ENCODE measurements around the gene SERPINB2. TPM values are rescaled to one million over a fixed set of nuclear protein-coding genes. Genes with fewer than 3 reads are reported as not detected.

SERPINB2 gene
- total RNA-seq, 1 experiment from 2014 or later = not detected

DNA sequence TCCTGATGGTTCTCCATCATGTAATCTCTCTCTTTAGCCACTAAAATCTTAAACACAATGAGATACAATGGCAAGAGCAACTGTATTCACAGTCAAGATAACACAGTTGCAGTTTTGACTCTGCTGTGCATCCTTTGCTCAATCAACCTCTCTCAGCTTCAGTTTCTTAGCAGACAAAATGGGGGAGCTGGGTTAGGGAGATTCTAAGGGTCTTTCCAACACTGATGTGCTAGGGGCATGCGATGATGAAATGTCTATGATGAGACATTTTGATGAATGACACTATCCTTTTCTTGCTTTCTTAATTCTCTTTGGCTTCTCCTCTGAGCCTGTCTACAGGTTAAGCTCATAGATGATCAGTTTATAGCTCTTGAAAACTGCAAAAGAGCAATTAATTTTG, 21.4 kb downstream of the SERPINB2 start:
- H3K4me2 ChIP-seq (ENCODE audit: low read length) = no peak overlapping the region
- BruUV-seq (replicated peaks) = no TSS peak
- H3K79me2 ChIP-seq (ENCODE audit: insufficient read depth, low read length) = no peaks in the 10 kb centered on the region
- ChIA-PET POLR2A (no interaction called here), CTCF (interaction anchor here (2.2 kb wide), 1 partner anchor 27 kb away, joined by 5 read pairs; no protein-coding TSS in a partner anchor), RAD21 (ENCODE audit: low non-redundant PET in 1 of 2, low total read pairs in 2 of 2, uncharacterized antibody in 2 of 2, unreplicated experiment in 2 of 2) (no interaction called here)
- no peaks in the 10 kb centered on the region for H3K36me3 ChIP-seq (ENCODE audit: control insufficient read depth in 1 of 2, insufficient read depth in 2 of 2, low read length in 2 of 2)
- H3K27ac ChIP-seq (ENCODE audit: low read depth, low read length) = no peak overlapping the region
- H3K9me3 ChIP-seq (ENCODE audit: control insufficient read depth in 1 of 2, insufficient read depth in 1 of 2, low read depth in 1 of 2, low read length in 2 of 2) = no peaks in the 10 kb centered on the region
- TF ChIP-seq SIN3A (IDR thresholded peaks at IDR 0.05; ENCODE audit: low read depth) (no peak), ZFX (IDR thresholded peaks at IDR 0.05) (no peak), FOSL1 (IDR thresholded peaks at IDR 0.05; ENCODE audit: low read depth) (no peak), POLR2A (IDR thresholded peaks at IDR 0.05; ENCODE audit: borderline replicate concordance, extremely low read depth, insufficient read depth, insufficient read length) (no peak), RAD21 (IDR thresholded peaks at IDR 0.05; ENCODE audit: low read depth) (no peak)
- no peak overlapping the region for H2AFZ ChIP-seq (ENCODE audit: low read depth, low read length, poor library complexity, severe bottlenecking)
- H3K9me2 ChIP-seq (ENCODE audit: insufficient read depth) = no peaks in the 10 kb centered on the region
- intact Hi-C loops (cut with micrococcal nuclease) = no loop called here
- no peaks in the 10 kb centered on the region for H4K20me1 ChIP-seq (ENCODE audit: insufficient read depth)
- no peak overlapping the region for H3K9ac ChIP-seq (ENCODE audit: low read length)
- ATAC-seq = no peak
- no peak overlapping the region for H3K4me3 ChIP-seq (replicated peaks in 1 of 2; ENCODE audit: low read depth in 1 of 2, low read length in 2 of 2)
- H3K27me3 ChIP-seq (ENCODE audit: insufficient read depth, low read length) = no peaks in the 10 kb centered on the region
- DNase-seq (ENCODE audit: low read depth, low spot score) = no peak
- no peaks in the 10 kb centered on the region for H3K4me1 ChIP-seq (ENCODE audit: control insufficient read depth in 1 of 2, insufficient read depth in 2 of 2, low read length in 2 of 2)

DNA sequence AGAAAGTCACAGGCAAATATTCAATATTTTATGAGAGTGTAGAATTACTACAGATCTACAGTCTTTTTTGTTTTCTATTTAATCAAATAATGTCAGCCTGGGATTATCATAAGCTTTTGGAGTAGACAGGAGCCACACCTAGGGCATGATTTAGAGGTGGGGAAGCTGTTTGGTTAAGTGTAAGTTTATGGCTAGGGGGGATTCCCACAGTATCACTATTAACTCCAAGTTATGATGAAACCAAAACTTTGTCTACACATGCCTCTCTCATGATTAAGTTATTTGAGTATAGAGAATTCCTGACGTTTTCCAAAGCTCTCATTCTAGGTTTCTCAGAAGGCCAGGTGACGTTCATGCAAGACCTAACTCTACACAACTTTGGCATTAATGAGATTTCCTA, 22.4 kb downstream of the SERPINB2 start:
- H3K9me3 ChIP-seq (ENCODE audit: control insufficient read depth in 1 of 2, insufficient read depth in 1 of 2, low read depth in 1 of 2, low read length in 2 of 2) = no peaks in the 10 kb centered on the region
- H3K36me3 ChIP-seq (ENCODE audit: control insufficient read depth in 1 of 2, insufficient read depth in 2 of 2, low read length in 2 of 2) = no peaks in the 10 kb centered on the region
- DNase-seq (ENCODE audit: low read depth, low spot score) (no peak), ATAC-seq (no peak)
- no peak overlapping the region for H2AFZ ChIP-seq (ENCODE audit: low read depth, low read length, poor library complexity, severe bottlenecking)
- H3K27ac ChIP-seq (ENCODE audit: low read depth, low read length) = no peak overlapping the region
- no peak overlapping the region for H3K4me2 ChIP-seq (ENCODE audit: low read length)
- ChIA-PET CTCF (no interaction called here), POLR2A (no interaction called here), RAD21 (ENCODE audit: low non-redundant PET in 1 of 2, low total read pairs in 2 of 2, uncharacterized antibody in 2 of 2, unreplicated experiment in 2 of 2) (no interaction called here)
- intact Hi-C loops (cut with micrococcal nuclease) = no loop called here
- H3K4me1 ChIP-seq (ENCODE audit: control insufficient read depth in 1 of 2, insufficient read depth in 2 of 2, low read length in 2 of 2) = no peaks in the 10 kb centered on the region
- BruUV-seq (replicated peaks) = no TSS peak
- no peaks in the 10 kb centered on the region for H4K20me1 ChIP-seq (ENCODE audit: insufficient read depth)
- H3K9me2 ChIP-seq (ENCODE audit: insufficient read depth) = no peaks in the 10 kb centered on the region
- no peak overlapping the region for H3K4me3 ChIP-seq (replicated peaks in 1 of 2; ENCODE audit: low read depth in 1 of 2, low read length in 2 of 2)
- no peak overlapping the region for H3K9ac ChIP-seq (ENCODE audit: low read length)
- no peaks in the 10 kb centered on the region for H3K27me3 ChIP-seq (ENCODE audit: insufficient read depth, low read length)
- H3K79me2 ChIP-seq (ENCODE audit: insufficient read depth, low read length) = no peaks in the 10 kb centered on the region
- TF ChIP-seq, protein P1, sequence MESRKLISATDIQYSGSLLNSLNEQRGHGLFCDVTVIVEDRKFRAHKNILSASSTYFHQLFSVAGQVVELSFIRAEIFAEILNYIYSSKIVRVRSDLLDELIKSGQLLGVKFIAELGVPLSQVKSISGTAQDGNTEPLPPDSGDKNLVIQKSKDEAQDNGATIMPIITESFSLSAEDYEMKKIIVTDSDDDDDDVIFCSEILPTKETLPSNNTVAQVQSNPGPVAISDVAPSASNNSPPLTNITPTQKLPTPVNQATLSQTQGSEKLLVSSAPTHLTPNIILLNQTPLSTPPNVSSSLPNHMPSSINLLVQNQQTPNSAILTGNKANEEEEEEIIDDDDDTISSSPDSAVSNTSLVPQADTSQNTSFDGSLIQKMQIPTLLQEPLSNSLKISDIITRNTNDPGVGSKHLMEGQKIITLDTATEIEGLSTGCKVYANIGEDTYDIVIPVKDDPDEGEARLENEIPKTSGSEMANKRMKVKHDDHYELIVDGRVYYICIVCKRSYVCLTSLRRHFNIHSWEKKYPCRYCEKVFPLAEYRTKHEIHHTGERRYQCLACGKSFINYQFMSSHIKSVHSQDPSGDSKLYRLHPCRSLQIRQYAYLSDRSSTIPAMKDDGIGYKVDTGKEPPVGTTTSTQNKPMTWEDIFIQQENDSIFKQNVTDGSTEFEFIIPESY (IDR thresholded peaks at IDR 0.05; ENCODE audit: extremely low read depth, insufficient replicate concordance, low read length) = no peak
- TF ChIP-seq EZH2phosphoT487 (IDR thresholded peaks at IDR 0.05; ENCODE audit: borderline replicate concordance) (no peak), TCF7L2 (IDR thresholded peaks at IDR 0.05; ENCODE audit: borderline replicate concordance, extremely low read depth, insufficient read depth, insufficient read length) (no peak), POLR2AphosphoS5 (IDR thresholded peaks at IDR 0.05; ENCODE audit: low read depth, low read length) (no peak), CBX3 (IDR thresholded peaks at IDR 0.05; ENCODE audit: low read depth) (no peak), YY1 (IDR thresholded peaks at IDR 0.05; ENCODE audit: extremely low read depth, insufficient replicate concordance, low read depth, low read length) (no peak), FOSL1 (IDR thresholded peaks at IDR 0.05; ENCODE audit: low read depth) (no peak), ZNF274 (IDR thresholded peaks at IDR 0.05; ENCODE audit: low read depth, low read length) (no peak), EGR1 (IDR thresholded peaks at IDR 0.05; ENCODE audit: low read depth) (no peak), POLR2A (IDR thresholded peaks at IDR 0.05; ENCODE audit: borderline replicate concordance, extremely low read depth, insufficient read depth, insufficient read length) (no peak)
- TF ChIP-seq, protein P2, sequence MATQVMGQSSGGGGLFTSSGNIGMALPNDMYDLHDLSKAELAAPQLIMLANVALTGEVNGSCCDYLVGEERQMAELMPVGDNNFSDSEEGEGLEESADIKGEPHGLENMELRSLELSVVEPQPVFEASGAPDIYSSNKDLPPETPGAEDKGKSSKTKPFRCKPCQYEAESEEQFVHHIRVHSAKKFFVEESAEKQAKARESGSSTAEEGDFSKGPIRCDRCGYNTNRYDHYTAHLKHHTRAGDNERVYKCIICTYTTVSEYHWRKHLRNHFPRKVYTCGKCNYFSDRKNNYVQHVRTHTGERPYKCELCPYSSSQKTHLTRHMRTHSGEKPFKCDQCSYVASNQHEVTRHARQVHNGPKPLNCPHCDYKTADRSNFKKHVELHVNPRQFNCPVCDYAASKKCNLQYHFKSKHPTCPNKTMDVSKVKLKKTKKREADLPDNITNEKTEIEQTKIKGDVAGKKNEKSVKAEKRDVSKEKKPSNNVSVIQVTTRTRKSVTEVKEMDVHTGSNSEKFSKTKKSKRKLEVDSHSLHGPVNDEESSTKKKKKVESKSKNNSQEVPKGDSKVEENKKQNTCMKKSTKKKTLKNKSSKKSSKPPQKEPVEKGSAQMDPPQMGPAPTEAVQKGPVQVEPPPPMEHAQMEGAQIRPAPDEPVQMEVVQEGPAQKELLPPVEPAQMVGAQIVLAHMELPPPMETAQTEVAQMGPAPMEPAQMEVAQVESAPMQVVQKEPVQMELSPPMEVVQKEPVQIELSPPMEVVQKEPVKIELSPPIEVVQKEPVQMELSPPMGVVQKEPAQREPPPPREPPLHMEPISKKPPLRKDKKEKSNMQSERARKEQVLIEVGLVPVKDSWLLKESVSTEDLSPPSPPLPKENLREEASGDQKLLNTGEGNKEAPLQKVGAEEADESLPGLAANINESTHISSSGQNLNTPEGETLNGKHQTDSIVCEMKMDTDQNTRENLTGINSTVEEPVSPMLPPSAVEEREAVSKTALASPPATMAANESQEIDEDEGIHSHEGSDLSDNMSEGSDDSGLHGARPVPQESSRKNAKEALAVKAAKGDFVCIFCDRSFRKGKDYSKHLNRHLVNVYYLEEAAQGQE (IDR thresholded peaks at IDR 0.05; ENCODE audit: low read depth) = no peak
- TF ChIP-seq, protein P3, sequence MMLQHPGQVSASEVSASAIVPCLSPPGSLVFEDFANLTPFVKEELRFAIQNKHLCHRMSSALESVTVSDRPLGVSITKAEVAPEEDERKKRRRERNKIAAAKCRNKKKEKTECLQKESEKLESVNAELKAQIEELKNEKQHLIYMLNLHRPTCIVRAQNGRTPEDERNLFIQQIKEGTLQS (IDR thresholded peaks at IDR 0.05) = no peak
- TF ChIP-seq, protein P4, sequence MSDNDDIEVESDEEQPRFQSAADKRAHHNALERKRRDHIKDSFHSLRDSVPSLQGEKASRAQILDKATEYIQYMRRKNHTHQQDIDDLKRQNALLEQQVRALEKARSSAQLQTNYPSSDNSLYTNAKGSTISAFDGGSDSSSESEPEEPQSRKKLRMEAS (IDR thresholded peaks at IDR 0.05) = no peak
